ENCODE results near the gene WHAMM. TPM values are rescaled to one million over a fixed set of nuclear protein-coding genes. Genes with fewer than 3 reads are reported as not detected.

WHAMM gene
- total and polyA plus RNA-seq, 2 donors (not counting 3 experiments of a cell fraction or from before 2014, with no cell fraction given), result 4.1 to 9.4 TPM

GRCh38 chr15:82852941-82853561 is 43.6 kb downstream of the WHAMM start:
- POLR2A ChIA-PET, result no interaction called here
- FAIRE-seq, result no peak
- TF ChIP-seq FOS (IDR thresholded peaks at IDR 0.05; ENCODE audit: borderline replicate concordance, insufficient read depth, low read length) (no peak), EZH2 (IDR thresholded peaks at IDR 0.05; ENCODE audit: borderline replicate concordance, low read depth, low read length, severe bottlenecking) (no peak)
- Histone ChIP-seq H3K79me2 (ENCODE audit: control insufficient read depth, insufficient read depth, low read length) (no peaks in the 10 kb centered on the region), H3K27me3 (ENCODE audit: control insufficient read depth in 2 of 2, insufficient read depth in 2 of 2, low read length in 2 of 2) (no peaks in the 10 kb centered on the region), H3K4me1 (ENCODE audit: control insufficient read depth, extremely low read depth, insufficient read depth, low read length) (no peaks in the 10 kb centered on the region), H3K9me3 (replicated peaks; ENCODE audit: control insufficient read depth, insufficient read depth, low read length) (no peaks in the 10 kb centered on the region), H3K9me1 (replicated peaks; ENCODE audit: control insufficient read depth, extremely low read depth, insufficient read depth, low read length) (no peaks in the 10 kb centered on the region), H4K20me1 (replicated peaks; ENCODE audit: control insufficient read depth, extremely low read depth, insufficient read depth, low read length) (no peaks in the 10 kb centered on the region), H3K9ac (replicated peaks; ENCODE audit: extremely low read depth, insufficient read depth, low read length) (no peak overlapping the region), H3K27ac (ENCODE audit: insufficient read depth, low read depth, low read length) (no peak overlapping the region), H3K36me3 (ENCODE audit: control insufficient read depth in 2 of 2, extremely low read depth in 1 of 2, insufficient read depth in 2 of 2, low read length in 2 of 2) (no peaks in the 10 kb centered on the region), H2AFZ (ENCODE audit: low read depth, low read length) (no peak overlapping the region), H3K4me2 (ENCODE audit: insufficient read depth, low read length) (no peak overlapping the region), H3K4me3 (replicated peaks in 1 of 3; ENCODE audit: insufficient read depth in 1 of 3, low read depth in 1 of 3, low read length in 3 of 3) (no peak overlapping the region)
- no peak for DNase-seq (ENCODE audit: low read depth, low spot score)
- no TSS peak for BruUV-seq (replicated peaks)
- intact Hi-C loops (cut with micrococcal nuclease) (no loop called here), dilution Hi-C loops (cut with MboI; ENCODE audit: extremely low pct_ligation_motif_present, low sequenced_read_pairs) (no loop called here)
- CTCF ChIA-PET, result no interaction called here

- no TSS peak for BruUV-seq (replicated peaks)
- H2AFZ ChIP-seq (ENCODE audit: low read depth, low read length), result no peak overlapping the region
- no peaks in the 10 kb centered on the region for H3K36me3 ChIP-seq (ENCODE audit: control insufficient read depth in 2 of 2, extremely low read depth in 1 of 2, insufficient read depth in 2 of 2, low read length in 2 of 2)
- DNase-seq (ENCODE audit: low read depth, low spot score) (no peak), FAIRE-seq (no peak)
- H3K4me3 ChIP-seq (replicated peaks in 1 of 3; ENCODE audit: insufficient read depth in 1 of 3, low read depth in 1 of 3, low read length in 3 of 3), result no peak overlapping the region
- ChIA-PET CTCF (no interaction called here), POLR2A (no interaction called here)
- TF ChIP-seq JUN (IDR thresholded peaks at IDR 0.05; ENCODE audit: borderline replicate concordance, insufficient read depth, insufficient read length, low read depth) (no peak), CTCF (IDR thresholded peaks at IDR 0.05; ENCODE audit: extremely low read depth in 1 of 2, insufficient read depth in 1 of 2, low read depth in 1 of 2, low read length in 2 of 2) (no peak), POLR2A (IDR thresholded peaks at IDR 0.05; ENCODE audit: low read depth, low read length) (no peak), MYC (IDR thresholded peaks at IDR 0.05; ENCODE audit: low read depth, low read length) (no peak), EZH2 (IDR thresholded peaks at IDR 0.05; ENCODE audit: borderline replicate concordance, low read depth, low read length, severe bottlenecking) (no peak), FOS (IDR thresholded peaks at IDR 0.05; ENCODE audit: borderline replicate concordance, insufficient read depth, low read length) (no peak), POLR2AphosphoS5 (IDR thresholded peaks at IDR 0.05; ENCODE audit: insufficient read depth, low read depth, low read length) (no peak), GATA2 (IDR thresholded peaks at IDR 0.05; ENCODE audit: insufficient read depth, insufficient read length, low read depth, low read length) (no peak)
- TF ChIP-seq, protein P1, sequence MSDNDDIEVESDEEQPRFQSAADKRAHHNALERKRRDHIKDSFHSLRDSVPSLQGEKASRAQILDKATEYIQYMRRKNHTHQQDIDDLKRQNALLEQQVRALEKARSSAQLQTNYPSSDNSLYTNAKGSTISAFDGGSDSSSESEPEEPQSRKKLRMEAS (IDR thresholded peaks at IDR 0.05; ENCODE audit: insufficient read depth, insufficient read length), result no peak
- no peak overlapping the region for H3K9ac ChIP-seq (replicated peaks; ENCODE audit: extremely low read depth, insufficient read depth, low read length)
- H4K20me1 ChIP-seq (replicated peaks; ENCODE audit: control insufficient read depth, extremely low read depth, insufficient read depth, low read length), result no peaks in the 10 kb centered on the region
- no peak overlapping the region for H3K4me2 ChIP-seq (ENCODE audit: insufficient read depth, low read length)
- no peaks in the 10 kb centered on the region for H3K79me2 ChIP-seq (ENCODE audit: control insufficient read depth, insufficient read depth, low read length)
- intact Hi-C loops (cut with micrococcal nuclease), result no loop called here
- H3K27ac ChIP-seq (ENCODE audit: insufficient read depth, low read depth, low read length), result no peak overlapping the region
- no peaks in the 10 kb centered on the region for H3K27me3 ChIP-seq (ENCODE audit: control insufficient read depth in 2 of 2, insufficient read depth in 2 of 2, low read length in 2 of 2)
- H3K9me1 ChIP-seq (replicated peaks; ENCODE audit: control insufficient read depth, extremely low read depth, insufficient read depth, low read length), result no peaks in the 10 kb centered on the region
- H3K9me3 ChIP-seq (replicated peaks; ENCODE audit: control insufficient read depth, insufficient read depth, low read length), result no peaks in the 10 kb centered on the region
- dilution Hi-C loops (cut with MboI; ENCODE audit: extremely low pct_ligation_motif_present, low sequenced_read_pairs), result no loop called here
- H3K4me1 ChIP-seq (ENCODE audit: control insufficient read depth, extremely low read depth, insufficient read depth, low read length), result no peaks in the 10 kb centered on the region
These were observed 45.1 kb downstream of the WHAMM start for GRCh38 chr15:82854554-82854953.
